Caco-2 (cell line): ENCODE data around the gene SLC25A3. TPM values are rescaled to one million over a fixed set of nuclear protein-coding genes. Genes with fewer than 3 reads are reported as not detected.

ENCODE experiments used
- BruUV-seq: library from RNA; stranded (reverse); fragments of 400-500 nt; replicated peaks from 2 replicates; lab custom pipeline; 2021; lab: Mats Ljungman, UMichigan
- CTCF ChIA-PET: fragments of 300-600 bp; sonication (Branson Sonifier 250); formaldehyde crosslinking; loops from one replicate; lab custom pipeline; 2022; ENCODE audit warnings: antibody characterized with exemption; lab: Charles Lee
- POLR2A ChIA-PET: fragments of 300-600 bp; sonication (Branson Sonifier 250); formaldehyde crosslinking; loops from one replicate; lab custom pipeline; 2022; ENCODE audit warnings: antibody characterized with exemption; lab: Charles Lee
- DNase-seq, 2 experiments: peaks; one replicate each; pipeline versions ENCODE4 v3.0.0 to v3.0.0-alpha.2; 2020 to 2022
- H3K27me3 ChIP-seq: replicated peaks from 2 replicates; pipeline ENCODE4 v1.6.0; 2011; ENCODE audit warnings: low read length; ENCODE audit not compliant: control insufficient read depth, insufficient read depth
- H3K36me3 ChIP-seq: 2 replicates; pipeline ENCODE4 v1.5.1; 2011; ENCODE audit warnings: low read length; ENCODE audit not compliant: control insufficient read depth, insufficient read depth
- H3K4me1 ChIP-seq: fragments of 250-450 bp; sonication (Bioruptor Pico); 2 replicates; pipeline ENCODE4 v1.5.1; 2020; ENCODE audit warnings: mild to moderate bottlenecking
- H3K4me3 ChIP-seq: 2 replicates; pipeline ENCODE4 v1.5.1; 2011; ENCODE audit warnings: low read depth, mild to moderate bottlenecking, control low read depth, low read length
- H3K9me3 ChIP-seq: fragments of 250-450 bp; sonication (Bioruptor Pico); 2 replicates; pipeline ENCODE4 v1.5.1; 2020; ENCODE audit warnings: mild to moderate bottlenecking, moderate library complexity
- H3K27ac Mint-ChIP-seq: one replicate; pipeline ENCODE4 v1.8.0; 2022; ENCODE audit warnings: mixed read lengths; ENCODE audit not compliant: unreplicated experiment
- H3K27me3 Mint-ChIP-seq: one replicate; pipeline ENCODE4 v1.8.0; 2022; ENCODE audit warnings: mixed read lengths; ENCODE audit not compliant: insufficient read depth, unreplicated experiment
- H3K36me3 Mint-ChIP-seq: one replicate; pipeline ENCODE4 v1.8.0; 2022; ENCODE audit warnings: mild to moderate bottlenecking, mixed read lengths; ENCODE audit not compliant: insufficient read depth, unreplicated experiment
- H3K4me1 Mint-ChIP-seq: one replicate; pipeline ENCODE4 v1.8.0; 2022; ENCODE audit warnings: low read depth, mixed read lengths; ENCODE audit not compliant: unreplicated experiment
- H3K4me3 Mint-ChIP-seq: one replicate; pipeline ENCODE4 v1.8.0; 2022; ENCODE audit warnings: mild to moderate bottlenecking, moderate library complexity, mixed read lengths; ENCODE audit not compliant: unreplicated experiment
- H3K9me3 Mint-ChIP-seq: one replicate; pipeline ENCODE4 v1.8.0; 2022; ENCODE audit warnings: mixed read lengths; ENCODE audit not compliant: unreplicated experiment
- intact Hi-C: fragments of 100-400 bp; cut with micrococcal nuclease; formaldehyde crosslinking; loops from one replicate; pipeline ENCODE4 v1.10.0; 2022; ENCODE audit not compliant: unreplicated experiment
- total RNA-seq: library from RNA; stranded (reverse); gene quantifications from 2 replicates; pipeline ENCODE4 v1.2.3, GENCODE V29; 2022
- TF ChIP-seq, protein P1 (sequence below), 2 experiments: fragments of 200-600 bp in 1 of 2; IDR thresholded peaks; 1 replicate in 1 of 2; 2 replicates in 1 of 2; pipeline versions ENCODE4 v1.5.1 to v1.8.0; 2011 to 2022; ENCODE audit warnings: antibody characterized with exemption in 1 of 2, control low read depth in 1 of 2, inconsistent platforms in 1 of 2, low read depth in 1 of 2, low read length in 1 of 2, mild to moderate bottlenecking in 1 of 2, moderate library complexity in 1 of 2; ENCODE audit not compliant: insufficient read depth in 1 of 2, severe bottlenecking in 1 of 2, unreplicated experiment in 1 of 2

Gene SLC25A3
- total RNA-seq, 1 experiment from 2014 or later: 888 TPM

DNA sequence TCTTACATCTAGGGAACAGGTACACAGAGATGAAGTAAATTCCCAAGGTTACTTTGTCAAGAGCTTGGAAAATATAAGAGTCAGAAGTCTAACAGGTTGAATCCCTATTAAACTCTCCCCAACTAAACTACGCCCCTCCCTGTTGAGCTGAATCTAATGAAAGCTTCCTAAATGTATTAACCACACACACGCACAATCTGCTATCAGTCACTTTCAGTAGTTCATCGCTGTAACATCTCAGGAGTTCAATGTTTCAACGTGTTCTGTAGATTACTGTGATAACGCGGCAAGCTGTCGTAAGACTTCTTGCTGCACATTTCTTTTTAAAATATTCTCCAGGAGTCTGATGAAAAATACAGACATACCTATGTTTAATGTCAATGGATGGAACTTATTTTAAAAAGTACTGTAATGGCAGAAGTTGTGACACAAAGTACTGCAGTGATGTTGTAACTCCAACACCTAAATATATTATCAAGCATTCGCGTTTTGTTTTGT is 612 bp upstream of the SLC25A3 start:
- peak overlapping the region; percentile 98 for H3K4me3 Mint-ChIP-seq
- DNase-seq: no peak
- TF ChIP-seq, protein P1, sequence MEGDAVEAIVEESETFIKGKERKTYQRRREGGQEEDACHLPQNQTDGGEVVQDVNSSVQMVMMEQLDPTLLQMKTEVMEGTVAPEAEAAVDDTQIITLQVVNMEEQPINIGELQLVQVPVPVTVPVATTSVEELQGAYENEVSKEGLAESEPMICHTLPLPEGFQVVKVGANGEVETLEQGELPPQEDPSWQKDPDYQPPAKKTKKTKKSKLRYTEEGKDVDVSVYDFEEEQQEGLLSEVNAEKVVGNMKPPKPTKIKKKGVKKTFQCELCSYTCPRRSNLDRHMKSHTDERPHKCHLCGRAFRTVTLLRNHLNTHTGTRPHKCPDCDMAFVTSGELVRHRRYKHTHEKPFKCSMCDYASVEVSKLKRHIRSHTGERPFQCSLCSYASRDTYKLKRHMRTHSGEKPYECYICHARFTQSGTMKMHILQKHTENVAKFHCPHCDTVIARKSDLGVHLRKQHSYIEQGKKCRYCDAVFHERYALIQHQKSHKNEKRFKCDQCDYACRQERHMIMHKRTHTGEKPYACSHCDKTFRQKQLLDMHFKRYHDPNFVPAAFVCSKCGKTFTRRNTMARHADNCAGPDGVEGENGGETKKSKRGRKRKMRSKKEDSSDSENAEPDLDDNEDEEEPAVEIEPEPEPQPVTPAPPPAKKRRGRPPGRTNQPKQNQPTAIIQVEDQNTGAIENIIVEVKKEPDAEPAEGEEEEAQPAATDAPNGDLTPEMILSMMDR (IDR thresholded peaks at IDR 0.05; ENCODE audit: insufficient read depth in 1 of 2, low read depth in 1 of 2, low read length in 1 of 2, severe bottlenecking in 1 of 2, unreplicated experiment in 1 of 2): no peak
- H3K36me3 ChIP-seq: peaks cover 1% of the 10 kb centered on the region; the same call in 1 of the 2 replicates
- CTCF ChIA-PET: interaction anchor here (0.7 to 3.9 kb wide), 6 partner anchors 18 to 1613 kb away, joined by 3 to 54 read pairs (median 6); no protein-coding TSS in a partner anchor
- H3K27ac Mint-ChIP-seq: peak overlapping the region; percentile 98
- H3K36me3 Mint-ChIP-seq: peaks cover 50% of the 10 kb centered on the region
- no peaks in the 10 kb centered on the region for H3K9me3 Mint-ChIP-seq
- no peaks in the 10 kb centered on the region for H3K27me3 ChIP-seq
- H3K4me1 Mint-ChIP-seq: peaks cover 7% of the 10 kb centered on the region
- peaks cover 17% of the 10 kb centered on the region for H3K4me1 ChIP-seq
- no peaks in the 10 kb centered on the region for H3K9me3 ChIP-seq
- intact Hi-C loops: loop anchor here (1.0 to 2.0 kb wide), 6 partner anchors 19 to 176 kb away; partner anchors contain the start of genes APAF1 and TMPO
- BruUV-seq: TSS peak; percentile 100
- POLR2A ChIA-PET: interaction anchor here (0.5 to 3.7 kb wide), 24 partner anchors 10 to 1782 kb away, joined by 3 to 33 read pairs (median 4); no protein-coding TSS in a partner anchor
- no peaks in the 10 kb centered on the region for H3K27me3 Mint-ChIP-seq
- peak overlapping the region; percentile 41 for H3K4me3 ChIP-seq

DNA sequence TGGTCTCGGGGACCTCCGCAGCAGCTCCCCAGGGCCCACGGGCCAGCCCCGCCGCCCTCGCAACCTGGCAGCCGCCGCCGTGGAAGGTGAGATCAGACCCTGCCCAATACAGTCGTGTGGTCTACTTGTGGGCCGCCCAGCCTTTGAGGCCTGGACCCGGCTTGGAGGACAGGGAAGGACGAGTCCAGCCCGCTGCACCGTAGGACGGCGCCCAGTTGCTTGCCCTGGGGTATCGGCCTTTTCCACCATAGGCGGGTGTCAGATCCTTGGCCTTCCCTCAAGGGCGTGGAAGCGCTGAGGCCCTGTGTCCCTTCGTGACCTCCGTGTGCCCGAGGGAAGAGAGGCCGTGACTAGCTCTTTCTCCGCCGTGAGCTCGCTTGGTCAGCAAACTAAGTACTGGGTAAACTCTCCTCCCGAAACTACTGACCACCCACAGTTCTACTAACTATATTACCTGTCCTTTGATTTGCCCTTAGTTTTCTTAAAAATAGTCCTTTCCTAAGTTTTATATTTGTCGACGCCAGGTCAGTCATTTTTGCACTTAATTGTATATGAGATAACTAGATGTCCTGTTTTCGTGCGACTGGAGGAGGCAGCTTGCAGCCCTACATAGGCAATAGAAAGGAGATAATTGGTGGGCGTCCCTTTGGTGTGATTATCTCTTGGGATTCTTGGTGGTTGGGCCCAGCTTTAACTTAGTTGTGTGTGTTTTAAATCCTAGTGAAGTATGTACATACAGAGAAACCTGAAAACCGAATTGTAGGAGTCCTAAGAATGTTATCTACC is 757 bp downstream of the SLC25A3 start:
- DNase-seq: peak; percentile 24 to 37
- Histone ChIP-seq H3K9me3 (no peaks in the 10 kb centered on the region), H3K4me1 (peaks cover 17% of the 10 kb centered on the region), H3K36me3 (peaks cover 1% of the 10 kb centered on the region; the same call in 1 of the 2 replicates), H3K27me3 (no peaks in the 10 kb centered on the region), H3K4me3 (peak overlapping the region; percentile 97)
- POLR2A ChIA-PET: interaction anchor here (1.2 to 3.7 kb wide), 5 partner anchors 12 to 58 kb away, joined by 3 to 33 read pairs (median 6); no protein-coding TSS in a partner anchor
- no peaks in the 10 kb centered on the region for H3K9me3 Mint-ChIP-seq
- H3K27me3 Mint-ChIP-seq: no peaks in the 10 kb centered on the region
- TF ChIP-seq, protein P1 (IDR thresholded peaks at IDR 0.05; ENCODE audit: insufficient read depth in 1 of 2, low read depth in 1 of 2, low read length in 1 of 2, severe bottlenecking in 1 of 2, unreplicated experiment in 1 of 2): no peak
- peaks cover 64% of the 10 kb centered on the region for H3K36me3 Mint-ChIP-seq
- peak overlapping the region; percentile 98 for H3K27ac Mint-ChIP-seq
- peaks cover 7% of the 10 kb centered on the region for H3K4me1 Mint-ChIP-seq
- no TSS peak for BruUV-seq
- intact Hi-C loops: loop anchor here (2.0 kb wide), 1 partner anchor 61 kb away; no protein-coding TSS in a partner anchor
- peak overlapping the region; percentile 98 for H3K4me3 Mint-ChIP-seq
- CTCF ChIA-PET: interaction anchor here (3.9 kb wide), 1 partner anchor 27 kb away, joined by 54 read pairs; no protein-coding TSS in a partner anchor
